Neural progenitor cell (in vitro differentiated cells): ENCODE data around the gene ERC1.

ENCODE experiments used
- CTCF ChIP-seq: fragments of 200-600 bp; sonication (generic); IDR thresholded peaks from 2 replicates; pipeline ENCODE4 v1.5.1; 2017; ENCODE audit warnings: antibody characterized with exemption, mild to moderate bottlenecking
- EZH2 ChIP-seq: fragments of 200-600 bp; sonication (generic); IDR thresholded peaks from 2 replicates; pipeline ENCODE4 v1.6.1; 2017; ENCODE audit warnings: antibody characterized with exemption, mild to moderate bottlenecking, moderate library complexity
- EZH2phosphoT487 ChIP-seq: fragments of 200-600 bp; sonication (generic); IDR thresholded peaks from 2 replicates; pipeline ENCODE4 v1.6.1; 2017; ENCODE audit warnings: antibody characterized with exemption

GRCh38 chr12:1466481-1467154 is 475.6 kb downstream of the ERC1 start:
- TF ChIP-seq CTCF (no peak), EZH2 (no peak), EZH2phosphoT487 (no peak)
